Measurements from ENCODE around the gene LTBP1. TPM values are rescaled to one million over a fixed set of nuclear protein-coding genes. Genes with fewer than 3 reads are reported as not detected.

The LTBP1 gene
- total RNA-seq, 1 donor from 2014 or later = 36.0 TPM

- ATAC-seq = no peak
- H3K27ac ChIP-seq = no peak overlapping the region
These were observed 198.7 kb downstream of the LTBP1 start for GRCh38 chr2:33145459-33145858.

GRCh38 chr2:33146102-33146501, 199.3 kb downstream of the LTBP1 start:
- H3K27ac ChIP-seq = peak overlapping the region; percentile 6
- no peak for DNase-seq
- ATAC-seq = no peak
- H3K4me3 ChIP-seq = no peak overlapping the region
- no peaks in the 10 kb centered on the region for H3K36me3 ChIP-seq
- H3K9me3 ChIP-seq = no peaks in the 10 kb centered on the region
- no peaks in the 10 kb centered on the region for H3K27me3 ChIP-seq
- H3K4me1 ChIP-seq = no peaks in the 10 kb centered on the region
- intact Hi-C loops (cut with DNase I) = no loop called here
- TF ChIP-seq, protein P1, sequence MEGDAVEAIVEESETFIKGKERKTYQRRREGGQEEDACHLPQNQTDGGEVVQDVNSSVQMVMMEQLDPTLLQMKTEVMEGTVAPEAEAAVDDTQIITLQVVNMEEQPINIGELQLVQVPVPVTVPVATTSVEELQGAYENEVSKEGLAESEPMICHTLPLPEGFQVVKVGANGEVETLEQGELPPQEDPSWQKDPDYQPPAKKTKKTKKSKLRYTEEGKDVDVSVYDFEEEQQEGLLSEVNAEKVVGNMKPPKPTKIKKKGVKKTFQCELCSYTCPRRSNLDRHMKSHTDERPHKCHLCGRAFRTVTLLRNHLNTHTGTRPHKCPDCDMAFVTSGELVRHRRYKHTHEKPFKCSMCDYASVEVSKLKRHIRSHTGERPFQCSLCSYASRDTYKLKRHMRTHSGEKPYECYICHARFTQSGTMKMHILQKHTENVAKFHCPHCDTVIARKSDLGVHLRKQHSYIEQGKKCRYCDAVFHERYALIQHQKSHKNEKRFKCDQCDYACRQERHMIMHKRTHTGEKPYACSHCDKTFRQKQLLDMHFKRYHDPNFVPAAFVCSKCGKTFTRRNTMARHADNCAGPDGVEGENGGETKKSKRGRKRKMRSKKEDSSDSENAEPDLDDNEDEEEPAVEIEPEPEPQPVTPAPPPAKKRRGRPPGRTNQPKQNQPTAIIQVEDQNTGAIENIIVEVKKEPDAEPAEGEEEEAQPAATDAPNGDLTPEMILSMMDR (IDR thresholded peaks at IDR 0.05) = no peak

More at GRCh38 chr2:33145459-33145858, 198.7 kb downstream of the LTBP1 start:
- TF ChIP-seq, protein P1 (IDR thresholded peaks at IDR 0.05) = no peak
- H3K4me3 ChIP-seq = no peak overlapping the region
- intact Hi-C loops (cut with DNase I) = no loop called here
- H3K4me1 ChIP-seq = no peaks in the 10 kb centered on the region
- H3K36me3 ChIP-seq = no peaks in the 10 kb centered on the region
- H3K27me3 ChIP-seq = no peaks in the 10 kb centered on the region
- no peak for DNase-seq
- H3K9me3 ChIP-seq = no peaks in the 10 kb centered on the region

DNA sequence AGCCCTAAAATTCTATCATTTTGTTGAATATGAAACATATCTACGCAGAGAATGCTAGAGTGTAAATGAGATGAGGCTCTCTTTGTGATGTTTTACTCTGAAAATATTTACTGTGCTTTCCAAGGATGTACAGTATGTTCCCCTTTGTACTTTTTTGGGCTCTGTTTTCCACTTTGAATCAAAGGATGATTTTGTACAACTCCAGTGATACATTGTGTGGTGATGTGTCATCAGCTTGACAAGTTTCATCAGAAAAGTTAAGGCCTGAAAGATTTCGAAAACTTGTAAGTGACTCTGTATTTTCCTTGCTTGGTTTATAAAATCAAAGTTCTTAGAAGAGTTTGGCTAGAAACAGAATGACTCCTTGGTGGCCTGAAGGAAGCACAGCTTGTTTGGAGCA, 206.3 kb downstream of the LTBP1 start:
- no peak overlapping the region for H3K27ac ChIP-seq
- no peaks in the 10 kb centered on the region for H3K27me3 ChIP-seq
- no peaks in the 10 kb centered on the region for H3K9me3 ChIP-seq
- DNase-seq (no peak), ATAC-seq (no peak)
- H3K4me1 ChIP-seq = no peaks in the 10 kb centered on the region
- TF ChIP-seq, protein P1 (IDR thresholded peaks at IDR 0.05) = no peak
- no peaks in the 10 kb centered on the region for H3K36me3 ChIP-seq
- no peak overlapping the region for H3K4me3 ChIP-seq
- intact Hi-C loops (cut with DNase I) = no loop called here

DNA sequence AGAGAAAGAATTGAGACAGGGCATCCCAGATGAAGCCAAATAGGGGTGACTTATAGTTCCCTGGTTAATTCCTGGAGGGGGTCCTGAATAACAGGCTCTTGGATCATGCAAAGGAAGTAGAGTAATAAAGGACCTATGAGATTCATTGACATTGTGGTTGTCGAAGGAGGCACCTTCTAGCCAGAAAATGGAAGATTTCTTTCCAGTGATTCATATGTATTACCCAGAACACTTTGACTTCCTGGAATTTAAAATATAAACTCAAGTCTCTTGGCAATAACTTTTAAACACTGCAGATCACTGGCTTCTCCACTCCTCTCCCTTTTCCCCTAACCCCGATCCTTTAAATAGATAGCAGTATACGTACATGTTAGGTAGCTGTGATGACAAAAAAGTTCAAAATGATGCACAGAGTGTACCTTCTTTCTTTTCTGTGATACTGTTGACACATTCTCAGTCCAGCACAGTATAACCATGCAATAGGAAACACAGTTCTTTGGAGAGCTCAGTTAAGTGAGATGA, 211.8 kb downstream of the LTBP1 start:
- TF ChIP-seq, protein P1 (IDR thresholded peaks at IDR 0.05) = no peak
- DNase-seq (no peak), ATAC-seq (no peak)
- no peaks in the 10 kb centered on the region for H3K27me3 ChIP-seq
- no peaks in the 10 kb centered on the region for H3K4me1 ChIP-seq
- intact Hi-C loops (cut with DNase I) = no loop called here
- no peaks in the 10 kb centered on the region for H3K9me3 ChIP-seq
- no peak overlapping the region for H3K4me3 ChIP-seq
- H3K27ac ChIP-seq = no peak overlapping the region
- no peaks in the 10 kb centered on the region for H3K36me3 ChIP-seq

- no peak overlapping the region for H3K4me3 ChIP-seq
- no peaks in the 10 kb centered on the region for H3K27me3 ChIP-seq
- intact Hi-C loops (cut with DNase I) = no loop called here
- TF ChIP-seq, protein P1 (IDR thresholded peaks at IDR 0.05) = no peak
- H3K4me1 ChIP-seq = no peaks in the 10 kb centered on the region
- no peak overlapping the region for H3K27ac ChIP-seq
- DNase-seq (no peak), ATAC-seq (no peak)
- H3K9me3 ChIP-seq = no peaks in the 10 kb centered on the region
- no peaks in the 10 kb centered on the region for H3K36me3 ChIP-seq
These were observed 213.4 kb downstream of the LTBP1 start for GRCh38 chr2:33160191-33160590.
